AG04450 (cell line): ENCODE measurements around the gene AATF. TPM values are rescaled to one million over a fixed set of nuclear protein-coding genes. Genes with fewer than 3 reads are reported as not detected.

Experiments used
- CTCF ChIA-PET: fragments of 300-600, 350-600 bp; formaldehyde crosslinking; extraction: SDS; loops from one replicate; lab custom pipeline; 2022; ENCODE audit warnings: antibody characterized with exemption, inconsistent platforms; lab: Charles Lee
- POLR2A ChIA-PET: fragments of 350-600 bp; formaldehyde crosslinking; extraction: SDS; loops from one replicate; lab custom pipeline; 2021; ENCODE audit warnings: antibody characterized with exemption, inconsistent platforms; lab: Yijun Ruan, JAX
- DNase-seq: peaks from one replicate; pipeline ENCODE4 v3.0.0-alpha.2; 2011; ENCODE audit warnings: low read depth, low spot score
- H3K27ac ChIP-seq: one replicate; pipeline ENCODE4 v1.5.1; 2012; ENCODE audit warnings: low read depth, low read length, control low read depth
- H3K27me3 ChIP-seq: one replicate; pipeline ENCODE4 v1.6.0; 2012; ENCODE audit warnings: low read length; ENCODE audit not compliant: control insufficient read depth, insufficient read depth
- H3K4me3 ChIP-seq: 2 replicates; pipeline ENCODE4 v1.5.1; 2011; ENCODE audit warnings: mild to moderate bottlenecking, low read depth, low read length, control low read depth
- H3K9me3 ChIP-seq: 2 replicates; pipeline ENCODE4 v1.5.1; 2012; ENCODE audit warnings: low read length; ENCODE audit not compliant: control insufficient read depth, insufficient read depth
- CTCF ChIP-seq: IDR thresholded peaks from 2 replicates; pipeline ENCODE4 v1.5.1; 2011; ENCODE audit warnings: low read depth, low read length, control low read depth, inconsistent platforms
- polyA plus RNA-seq: library from polyadenylated mRNA; depleted of rRNA; stranded (reverse); fragments of >200 nt; gene quantifications from 2 replicates; pipeline ENCODE4 v1.2.3, GENCODE V29; 2011; rRNA removed
- small RNA-seq: library from RNA; depleted of rRNA; stranded (forward); fragments of <200 nt; gene quantifications from one replicate; pipeline ENCODE3, GENCODE V24; 2012; ENCODE audit warnings: low read depth; ENCODE audit not compliant: insufficient read length

Gene AATF
- polyA plus RNA-seq, 1 experiment: 16.6 TPM

GRCh38 chr17:37100231-37100630 is 151.5 kb downstream of the AATF start:
- POLR2A ChIA-PET: no interaction called here
- no peaks in the 10 kb centered on the region for H3K27me3 ChIP-seq
- no peak for TF ChIP-seq CTCF
- no peak for DNase-seq
- H3K27ac ChIP-seq: no peak overlapping the region
- CTCF ChIA-PET: interaction anchor here (1.0 kb wide), 1 partner anchor 273 kb away, joined by 3 read pairs; no protein-coding TSS in a partner anchor
- no peaks in the 10 kb centered on the region for H3K9me3 ChIP-seq
- no peak overlapping the region for H3K4me3 ChIP-seq

GRCh38 chr17:37101306-37101705 is 152.6 kb downstream of the AATF start:
- CTCF ChIA-PET: no interaction called here
- DNase-seq: no peak
- no peak for TF ChIP-seq CTCF
- Histone ChIP-seq H3K9me3 (no peaks in the 10 kb centered on the region), H3K4me3 (no peak overlapping the region), H3K27ac (no peak overlapping the region), H3K27me3 (no peaks in the 10 kb centered on the region)
- POLR2A ChIA-PET: no interaction called here

- POLR2A ChIA-PET: no interaction called here
- H3K4me3 ChIP-seq: no peak overlapping the region
- TF ChIP-seq CTCF: no peak
- no peaks in the 10 kb centered on the region for H3K9me3 ChIP-seq
- H3K27ac ChIP-seq: no peak overlapping the region
- CTCF ChIA-PET: no interaction called here
- DNase-seq: no peak
- no peaks in the 10 kb centered on the region for H3K27me3 ChIP-seq
These were observed 154.5 kb downstream of the AATF start for GRCh38 chr17:37103231-37103630.

GRCh38 chr17:37106049-37106448 is 157.3 kb downstream of the AATF start:
- no peak for TF ChIP-seq CTCF
- POLR2A ChIA-PET: no interaction called here
- H3K9me3 ChIP-seq: no peaks in the 10 kb centered on the region

More at GRCh38 chr17:37106049-37106448, 157.3 kb downstream of the AATF start:
- DNase-seq: no peak
- Histone ChIP-seq H3K4me3 (no peak overlapping the region), H3K27ac (no peak overlapping the region), H3K27me3 (no peaks in the 10 kb centered on the region)
- CTCF ChIA-PET: interaction anchor here (1.2 to 2.4 kb wide), 2 partner anchors 58 to 503 kb away, joined by 3 to 15 read pairs; no protein-coding TSS in a partner anchor

Small RNAs within 50 kb of the gene (small RNA-seq; reads per million reads assigned to genes)
- gene AC243773.2 (not detected), gene MIR2909 (not detected)

Other genes with a start within 250 kb of the AATF start
- 0.02 TPM in 1 of 2 replicates, not detected in the other for gene LHX1, start 11.5 kb upstream of the AATF start, polyA plus RNA-seq